HG03457 (cell line): ENCODE data around the gene COA7.

Source experiments
- ATAC-seq: cut with Tn5 transposase; IDR thresholded peaks from one replicate; pipeline ENCODE4 v1.9.1; 2021; ENCODE audit warnings: moderate number of reproducible peaks; ENCODE audit not compliant: unreplicated experiment

COA7 gene

GRCh38 chr1:52637946-52638345 is 60.2 kb downstream of the COA7 start:
- ATAC-seq = no peak

DNA sequence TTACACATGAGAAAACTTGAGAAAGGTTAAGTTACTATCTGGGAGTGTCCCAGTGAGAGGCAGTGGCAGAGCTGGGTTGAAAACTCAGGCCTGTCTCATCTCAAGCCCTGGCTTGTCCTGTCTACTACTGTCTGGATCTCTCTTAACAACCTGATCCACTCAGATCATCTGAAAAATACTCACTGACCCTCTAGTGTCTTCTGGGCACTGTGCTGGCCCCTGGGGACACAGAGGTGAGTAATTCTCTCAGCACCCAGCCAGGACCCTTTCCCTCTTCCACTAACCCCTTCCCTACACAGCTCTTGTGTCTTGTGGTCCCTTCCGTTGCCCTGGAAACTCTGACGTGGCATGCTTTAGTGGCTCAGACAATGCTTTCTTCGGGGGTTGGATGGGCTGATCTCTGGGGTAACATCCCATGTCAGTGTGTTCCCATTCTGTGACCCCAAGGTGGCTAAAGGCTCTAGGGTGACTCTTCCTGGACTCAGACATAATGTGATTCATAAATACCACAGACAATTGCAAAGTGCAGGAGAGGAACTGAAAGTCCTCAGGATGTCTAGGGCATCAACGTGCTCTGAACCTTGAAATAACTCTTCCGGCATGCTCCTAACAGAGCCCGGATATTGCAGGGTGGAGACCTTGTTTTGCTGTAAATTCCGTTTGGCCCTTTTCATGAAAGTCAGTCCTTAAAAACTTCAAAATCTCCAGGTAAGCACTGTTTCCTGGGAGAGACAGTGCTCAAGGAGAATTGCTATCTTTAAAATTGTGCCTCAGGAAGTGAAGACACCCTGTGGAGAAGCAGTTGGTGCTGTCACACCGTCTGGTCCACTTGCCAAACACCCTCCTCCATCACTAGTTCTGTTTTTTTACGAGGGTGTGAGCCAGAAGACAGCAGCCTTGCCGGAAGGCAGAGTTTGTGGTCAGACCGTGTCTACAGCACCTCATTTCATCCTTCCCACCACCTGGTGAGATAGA is 61.1 kb downstream of the COA7 start:
- ATAC-seq = peak; percentile 71

GRCh38 chr1:52635321-52636089 is 62.6 kb downstream of the COA7 start:
- ATAC-seq = no peak
